ENCODE data around the gene FAM20B.
"Not testable (repeated sequence)": the region's sequence is repeated elsewhere in the genome, so short reads cannot be mapped to it uniquely, and the experiment has no call there.

FAM20B gene

DNA sequence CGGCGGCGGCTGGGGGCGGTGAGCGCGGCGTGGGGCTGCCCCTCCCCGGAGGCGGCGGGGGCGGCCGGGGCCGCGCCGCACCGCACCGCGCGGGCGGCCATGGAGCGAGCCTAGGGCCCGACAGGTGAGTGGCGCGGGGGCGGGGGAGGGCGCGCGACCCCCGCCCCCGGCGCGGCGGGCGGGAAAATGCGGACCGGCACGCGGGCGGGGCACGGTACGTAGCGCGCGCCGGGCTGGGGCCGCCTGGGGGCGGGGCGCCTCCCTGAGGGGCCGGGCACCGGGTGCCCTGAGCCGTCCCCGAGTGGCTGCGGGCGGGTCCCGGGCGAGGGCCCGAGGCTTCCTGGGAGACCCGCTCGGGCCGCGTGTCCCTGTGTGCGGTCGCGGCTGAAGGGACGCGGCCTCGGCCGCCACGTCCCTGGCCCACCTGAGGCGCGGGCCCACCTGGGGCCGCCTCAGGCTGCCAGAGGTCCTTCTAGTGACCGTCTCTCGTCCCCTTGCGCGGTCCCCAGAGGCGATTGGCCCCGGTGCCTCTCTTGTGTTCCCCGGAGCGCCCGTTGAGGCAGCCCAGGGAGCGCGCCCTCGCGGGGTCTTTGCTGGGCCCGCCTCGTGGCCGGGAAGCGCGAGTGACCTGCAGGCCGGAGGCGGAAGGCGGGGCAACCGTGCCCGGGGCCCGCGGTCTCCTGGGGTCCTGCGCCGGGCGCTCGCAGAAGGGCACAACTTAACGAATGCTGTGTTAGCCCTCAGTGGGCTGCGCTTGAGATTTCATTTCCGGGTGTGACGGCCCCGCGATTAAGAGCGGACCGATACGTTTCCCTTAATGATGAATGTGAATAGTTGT, 500 bp downstream of the FAM20B start:
- peak; percentile 41 for DNase-seq

GRCh38 chr1:179026813-179027669, 1.3 kb downstream of the FAM20B start:
- no peak for DNase-seq

DNA sequence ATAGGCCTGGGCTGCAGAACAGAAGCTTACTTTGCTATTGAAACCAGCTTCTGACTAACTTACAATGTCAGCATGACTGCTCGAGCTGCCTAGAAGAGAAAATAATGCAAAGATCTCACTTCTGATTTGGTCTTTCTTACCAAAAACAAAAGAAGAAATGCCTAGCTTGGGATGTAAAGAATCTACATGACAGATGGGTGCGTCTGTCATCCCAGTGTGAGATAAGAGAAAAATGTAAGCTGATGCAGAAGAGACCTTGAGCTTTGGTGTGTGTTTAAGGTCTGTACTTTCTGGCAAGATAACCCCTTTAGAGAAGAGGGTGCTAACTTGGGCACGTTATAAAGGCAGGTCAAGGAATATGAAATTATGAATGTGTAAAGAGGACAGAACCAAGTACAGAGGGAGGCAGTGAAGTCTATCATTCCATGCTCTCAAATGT, 3.6 kb downstream of the FAM20B start:
- no peak for DNase-seq

DNA sequence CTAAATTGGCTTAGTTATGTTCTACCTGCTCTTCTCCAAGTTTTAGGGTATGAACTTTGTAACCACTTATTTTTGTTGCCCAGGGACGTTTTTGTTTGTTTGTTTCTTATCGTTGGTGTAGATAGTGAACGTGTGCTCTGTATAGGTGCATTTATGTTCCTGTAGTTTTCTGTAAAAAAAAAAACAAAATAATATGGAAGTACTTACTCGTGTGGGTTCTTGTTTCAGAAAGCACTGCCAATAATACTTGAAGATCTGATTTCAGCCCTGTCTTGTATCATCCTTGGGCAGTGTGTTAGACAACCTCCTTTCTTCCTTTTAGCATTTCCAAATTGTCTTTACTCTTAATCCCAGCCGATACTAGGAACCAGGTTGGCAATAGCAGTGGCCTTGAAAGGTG, 4.4 kb downstream of the FAM20B start:
- DNase-seq: no peak

DNA sequence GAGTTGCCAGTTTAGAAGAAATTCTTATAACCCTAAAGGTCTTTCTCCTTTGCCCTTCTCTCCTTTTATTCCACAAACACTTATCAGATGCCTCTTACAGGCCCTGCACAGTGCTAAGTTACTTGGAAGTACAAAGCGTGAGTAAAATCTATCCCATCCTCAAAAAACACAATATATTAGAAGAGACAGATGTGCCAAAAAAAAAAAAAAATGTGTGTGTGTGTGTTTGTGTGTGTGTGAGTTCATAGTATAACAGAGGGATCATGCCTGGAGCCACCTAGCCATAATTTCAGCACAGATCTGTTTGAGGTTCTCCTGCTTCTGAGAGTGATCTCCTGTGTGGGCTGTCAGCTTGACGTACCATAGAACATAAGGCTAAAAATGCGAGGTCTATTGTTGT, 5.0 kb downstream of the FAM20B start:
- no peak for DNase-seq

DNA sequence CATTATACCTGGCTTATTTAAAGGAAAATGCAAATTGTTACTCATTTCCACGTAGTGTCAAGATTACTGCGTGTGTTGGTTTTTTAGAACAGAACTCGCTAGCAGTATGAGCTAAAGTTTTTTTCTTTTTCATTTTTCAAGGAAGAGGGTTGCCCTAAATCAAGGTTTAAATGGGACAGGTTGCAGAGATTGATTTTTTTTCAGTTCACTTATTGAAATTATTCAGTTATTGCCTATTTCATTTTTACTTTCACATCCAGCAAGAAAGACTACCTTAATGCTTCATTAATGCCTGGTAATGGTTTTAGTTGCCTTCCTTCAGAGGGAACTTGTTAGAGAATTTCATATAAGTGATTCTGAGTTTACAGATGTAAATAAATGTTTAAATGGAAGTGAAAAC, 5.6 kb downstream of the FAM20B start:
- DNase-seq: no peak

- no peak for DNase-seq
Observed at GRCh38 chr1:179031855-179032513, 6.3 kb downstream of the FAM20B start.

- no peak for DNase-seq
Observed at GRCh38 chr1:179034720-179035119, 9.0 kb downstream of the FAM20B start.

- no peak for DNase-seq
Observed at GRCh38 chr1:179036844-179037465, 11.3 kb downstream of the FAM20B start.

DNA sequence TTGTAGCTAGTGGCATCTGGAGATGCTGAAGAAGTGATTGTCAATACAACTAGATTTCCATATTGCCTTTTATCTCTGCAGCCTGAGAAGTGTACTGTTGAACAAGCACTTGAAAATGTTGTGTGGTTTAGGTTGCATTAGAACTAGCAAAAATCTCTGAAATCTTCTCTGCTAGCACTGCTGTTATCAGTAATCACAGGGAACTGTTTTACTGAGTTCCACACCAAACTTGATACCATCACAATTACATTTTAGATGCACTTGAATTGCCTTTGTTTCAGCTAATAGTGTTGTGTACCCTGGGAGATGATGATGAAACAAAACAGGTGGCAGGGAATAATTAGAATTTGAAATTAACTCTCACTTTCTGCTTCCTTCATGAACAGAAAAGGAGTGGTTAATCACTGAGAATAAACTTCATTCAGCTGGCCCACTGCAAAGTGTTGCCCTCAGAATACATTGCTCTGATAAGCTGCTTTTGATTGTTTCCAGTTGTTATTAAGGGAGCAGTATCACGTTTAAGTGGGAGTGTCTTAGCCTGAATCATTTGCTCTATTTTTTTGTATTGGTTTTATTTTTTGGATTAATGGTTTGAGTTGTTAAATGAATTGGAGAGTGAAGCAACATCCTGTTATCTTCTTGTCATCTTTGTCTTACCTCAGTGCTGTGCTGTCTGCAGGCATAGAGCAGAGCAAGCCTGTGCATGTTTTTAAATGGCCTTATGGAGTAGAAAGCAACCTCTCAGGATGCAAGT, 13.0 kb downstream of the FAM20B start:
- DNase-seq: no peak

DNA sequence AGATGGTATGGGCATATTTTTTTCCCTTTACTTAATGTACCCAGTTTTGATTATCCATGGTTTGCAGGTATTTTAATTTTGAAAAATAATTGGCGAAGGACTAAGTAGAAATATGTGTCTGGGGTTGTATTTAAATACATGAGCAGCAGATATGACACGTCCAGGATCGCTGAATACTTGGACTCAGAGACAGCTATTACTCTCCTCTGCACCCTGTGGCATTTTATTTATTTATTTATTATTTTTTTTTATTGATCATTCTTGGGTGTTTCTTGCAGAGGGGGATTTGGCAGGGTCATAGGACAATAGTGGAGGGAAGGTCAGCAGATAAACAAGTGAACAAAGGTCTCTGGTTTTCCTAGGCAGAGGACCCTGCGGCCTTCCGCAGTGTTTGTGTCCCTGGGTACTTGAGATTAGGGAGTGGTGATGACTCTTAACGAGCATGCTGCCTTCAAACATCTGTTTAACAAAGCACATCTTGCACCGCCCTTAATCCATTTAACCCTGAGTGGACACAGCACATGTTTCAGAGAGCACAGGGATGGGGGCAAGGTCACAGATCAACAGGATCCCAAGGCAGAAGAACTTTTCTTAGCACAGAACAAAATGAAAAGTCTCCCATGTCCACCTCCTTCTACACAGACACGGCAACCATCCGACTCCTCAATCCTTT, 13.9 kb downstream of the FAM20B start:
- not testable (repeated sequence) for DNase-seq

- DNase-seq: not testable (repeated sequence)
Observed at GRCh38 chr1:179040175-179040551, 14.5 kb downstream of the FAM20B start.

DNA sequence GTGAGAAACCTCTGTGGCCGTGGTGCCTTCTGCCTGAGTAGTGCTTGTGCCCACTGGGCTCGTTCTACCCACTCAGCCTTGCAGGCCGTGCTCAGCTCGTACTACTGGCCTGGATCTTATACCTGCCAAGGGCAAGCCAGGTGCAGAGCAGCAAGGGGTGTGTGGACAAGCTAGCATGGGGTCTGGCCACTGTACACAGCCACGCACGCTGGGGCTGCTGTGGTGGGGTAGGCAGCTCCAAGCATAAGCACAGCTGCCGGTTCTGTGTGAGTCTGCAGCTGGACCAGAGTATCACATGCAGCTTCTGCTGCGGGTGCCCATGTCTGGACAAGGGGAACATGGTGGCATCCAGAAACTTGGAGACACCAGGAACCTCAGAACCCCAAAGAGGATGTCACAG, 16.4 kb downstream of the FAM20B start:
- DNase-seq: no peak

DNA sequence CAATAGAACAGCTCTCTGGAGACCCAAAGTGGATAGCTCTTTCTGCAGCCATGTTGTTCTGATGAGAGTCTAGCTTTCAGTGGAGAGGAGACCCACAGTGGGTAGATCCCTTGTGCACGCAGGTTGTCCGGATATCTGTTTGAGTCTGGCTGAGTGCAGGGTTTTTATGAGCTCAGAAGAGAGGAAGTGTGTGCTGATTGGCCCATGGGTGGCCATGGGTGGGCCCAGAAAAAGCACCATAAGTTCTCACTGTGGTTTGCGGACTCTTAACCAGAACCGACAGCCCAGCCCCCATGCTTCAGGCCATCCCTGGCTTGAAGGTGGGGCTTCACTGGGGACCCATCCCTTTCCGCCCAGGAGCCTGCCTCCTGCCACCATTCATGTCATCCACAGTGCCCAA, 17.0 kb downstream of the FAM20B start:
- DNase-seq: no peak

- DNase-seq: no peak
Observed at GRCh38 chr1:179043266-179043665, 17.6 kb downstream of the FAM20B start.

DNA sequence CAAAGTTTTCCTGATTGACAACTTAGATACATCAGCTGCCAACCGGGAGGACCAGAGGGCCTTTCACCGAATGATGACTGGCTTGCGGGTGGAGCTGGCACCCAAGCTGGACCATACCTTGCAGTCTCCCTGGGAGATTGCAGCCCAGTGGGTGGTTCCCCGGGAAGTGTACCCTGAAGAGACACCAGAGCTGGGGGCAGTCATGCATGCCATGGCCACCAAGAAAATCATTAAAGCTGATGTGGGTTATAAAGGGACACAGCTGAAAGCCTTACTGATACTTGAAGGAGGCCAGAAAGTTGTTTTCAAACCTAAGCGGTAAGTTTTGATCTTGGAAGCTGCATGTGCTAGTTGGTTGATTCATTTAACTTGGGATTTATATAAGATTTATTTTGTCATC, 18.2 kb downstream of the FAM20B start:
- no peak for DNase-seq

DNA sequence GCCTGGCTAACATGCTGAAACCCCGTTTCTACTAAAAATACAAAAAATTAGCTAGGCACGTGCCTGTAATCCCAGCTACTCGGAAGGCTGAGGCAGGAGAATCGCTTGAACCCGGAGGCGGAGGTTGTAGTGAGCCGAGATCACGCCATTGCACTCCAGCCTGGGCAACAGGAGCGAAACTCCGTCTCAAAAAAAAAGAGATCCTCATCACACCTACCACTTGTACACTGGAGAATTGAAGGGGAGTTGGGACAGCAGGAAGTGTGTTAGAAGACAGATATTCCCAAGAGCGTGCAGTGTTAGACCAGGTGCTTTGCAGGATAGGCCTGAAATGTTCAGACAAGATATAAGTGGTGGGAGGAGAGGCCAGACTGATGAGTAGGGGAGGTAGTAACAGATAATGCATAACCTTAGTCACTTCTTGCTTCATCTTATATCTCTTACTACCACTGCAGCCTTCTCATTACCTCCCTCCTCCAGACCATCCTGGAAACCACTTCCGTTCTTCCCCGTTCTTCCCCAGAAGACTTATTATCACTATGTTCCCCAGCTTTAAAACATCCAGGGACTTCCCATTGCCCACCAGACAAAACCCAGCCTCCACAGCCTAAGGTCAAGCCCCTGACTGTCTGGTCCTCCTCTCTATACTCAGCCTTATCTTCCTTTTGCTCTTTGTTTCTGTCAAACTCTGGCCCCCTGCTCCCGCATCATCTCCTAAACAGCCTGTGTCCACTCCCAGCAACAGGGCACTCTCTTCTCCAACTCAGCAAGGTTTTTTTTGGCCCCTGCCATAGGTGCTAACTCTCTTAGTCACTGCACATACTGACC, 21.3 kb downstream of the FAM20B start:
- no peak for DNase-seq

DNA sequence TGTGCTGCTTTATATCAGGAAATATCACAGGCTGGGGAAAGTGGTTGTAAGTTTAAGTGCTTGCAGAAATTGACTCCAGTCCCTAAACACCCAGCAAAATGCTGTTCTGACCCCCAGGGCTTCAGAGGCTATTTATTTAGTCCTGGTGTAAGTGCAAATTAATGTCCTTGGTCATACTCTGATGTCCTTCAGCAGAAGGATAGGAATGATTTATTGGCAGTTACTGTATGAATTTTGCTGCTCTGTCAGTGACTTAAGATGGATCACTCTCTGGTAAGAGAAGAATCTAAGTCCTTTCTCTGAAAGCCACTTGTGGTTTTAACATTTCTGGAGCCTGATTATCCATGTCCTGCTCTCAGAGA, 21.9 kb downstream of the FAM20B start:
- DNase-seq: no peak

DNA sequence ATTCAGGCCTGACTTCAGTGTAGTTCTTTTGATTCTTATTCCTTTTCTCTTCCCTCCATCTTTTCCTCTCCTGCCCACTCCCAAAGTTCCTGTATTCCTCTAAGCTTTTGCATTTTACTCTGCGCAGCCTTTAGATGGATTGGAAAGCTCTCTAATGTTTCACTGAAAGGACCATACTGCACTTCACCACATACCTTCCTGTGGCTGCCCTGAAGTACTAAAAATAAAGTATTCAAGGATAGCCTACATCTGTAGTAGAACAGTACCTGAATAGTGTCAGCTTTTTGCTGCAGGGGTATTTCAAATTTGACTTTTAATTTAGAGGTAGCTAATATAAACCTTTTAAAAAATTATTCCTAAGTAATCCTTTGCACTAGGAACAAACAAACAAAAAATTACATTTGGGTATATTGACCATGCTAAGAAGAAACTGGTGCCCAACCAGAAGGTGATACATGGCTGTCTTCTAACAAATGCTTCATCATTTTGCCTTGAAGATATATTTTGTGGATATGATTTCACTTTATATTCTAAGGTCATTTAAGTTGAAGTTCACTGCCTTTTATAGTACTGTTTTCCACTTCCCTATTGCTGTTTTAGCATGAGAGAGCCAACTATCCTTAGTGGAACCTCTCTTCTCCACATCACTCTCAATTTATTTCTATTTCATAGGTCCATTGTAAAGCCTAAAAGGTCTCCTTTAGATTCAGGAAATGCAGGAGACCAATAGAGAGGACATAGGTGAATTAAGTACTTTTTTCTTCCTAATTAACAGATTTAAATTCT, 22.8 kb downstream of the FAM20B start:
- DNase-seq: no peak

DNA sequence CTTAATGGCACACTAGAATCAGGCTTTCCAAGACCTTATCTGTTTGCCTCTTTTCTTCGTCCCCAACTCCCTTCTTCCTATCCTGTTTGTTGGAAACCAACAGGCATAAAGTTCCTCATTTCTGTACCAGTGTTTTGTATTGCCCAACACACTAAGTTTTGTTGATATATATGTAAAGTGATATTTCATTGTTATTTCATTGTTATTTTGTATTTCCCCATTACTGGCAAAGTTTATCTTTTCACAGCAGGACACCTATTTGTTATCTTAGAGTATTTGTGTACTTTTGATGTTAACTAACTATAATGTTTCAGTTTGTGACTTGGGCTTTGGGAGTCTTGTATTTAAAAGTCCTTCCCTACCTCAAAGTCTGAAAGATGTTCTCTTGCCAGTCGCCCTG, 27.1 kb downstream of the FAM20B start:
- no peak for DNase-seq
